Activated T-cell treated with anti-CD3 and anti-CD28 coated beads, Interleukin-2, amount 50 U/mL, for 72 hours (primary cell): ENCODE results near the gene MINDY4. TPM values are rescaled to one million over a fixed set of nuclear protein-coding genes. Genes with fewer than 3 reads are reported as not detected.

ENCODE experiments used
- ATAC-seq, 2 donors: fragments of 150-1000 bp; cut with Tn5 transposase; replicated peaks in 1 of 2; 2 replicates each; pipeline ENCODE4 v1.10.0; 2021; ENCODE audit warnings: moderate library complexity in 2 of 2, mild to moderate bottlenecking in 1 of 2
- DNase-seq, 2 donors: peaks; one replicate each; pipeline ENCODE4 v3.0.0; 2021 to 2022; ENCODE audit warnings: mixed read lengths in 1 of 2
- H3K27ac Mint-ChIP-seq: one replicate; pipeline ENCODE4 v1.8.0; 2022; ENCODE audit warnings: mild to moderate bottlenecking, moderate library complexity, mixed read lengths
- H3K27me3 Mint-ChIP-seq: one replicate; pipeline ENCODE4 v1.8.0; 2022; ENCODE audit warnings: low read depth, mixed read lengths
- H3K36me3 Mint-ChIP-seq, 2 donors: one replicate each; pipeline ENCODE4 v1.8.0; 2022; ENCODE audit warnings: mixed read lengths in 2 of 2, mild to moderate bottlenecking in 1 of 2; ENCODE audit not compliant: insufficient read depth in 2 of 2
- H3K4me1 Mint-ChIP-seq: one replicate; pipeline ENCODE4 v1.8.0; 2022; ENCODE audit warnings: low read depth, mixed read lengths
- H3K4me3 Mint-ChIP-seq, 2 donors: one replicate each; pipeline ENCODE4 v1.8.0; 2022; ENCODE audit warnings: mild to moderate bottlenecking in 2 of 2, mixed read lengths in 2 of 2, moderate library complexity in 2 of 2
- H3K9me3 Mint-ChIP-seq, 2 donors: one replicate each; pipeline ENCODE4 v1.8.0; 2022; ENCODE audit warnings: mixed read lengths in 2 of 2
- total RNA-seq, 2 donors: library from RNA; stranded (reverse); gene quantifications; one replicate each; pipeline ENCODE4 v1.2.3, GENCODE V29; 2022

MINDY4 gene
- total RNA-seq, 2 donors from 2014 or later: 1.1 to 1.9 TPM

GRCh38 chr7:30897770-30898169 is 126.6 kb downstream of the MINDY4 start:
- H3K4me1 Mint-ChIP-seq: no peaks in the 10 kb centered on the region
- no peak overlapping the region for H3K4me3 Mint-ChIP-seq
- ATAC-seq (no peak), DNase-seq (no peak)
- H3K9me3 Mint-ChIP-seq: no peaks in the 10 kb centered on the region
- no peak overlapping the region for H3K27ac Mint-ChIP-seq
- H3K36me3 Mint-ChIP-seq: no peaks in the 10 kb centered on the region
- no peaks in the 10 kb centered on the region for H3K27me3 Mint-ChIP-seq

- no peaks in the 10 kb centered on the region for H3K36me3 Mint-ChIP-seq
- H3K27me3 Mint-ChIP-seq: no peaks in the 10 kb centered on the region
- no peaks in the 10 kb centered on the region for H3K9me3 Mint-ChIP-seq
- ATAC-seq (no peak), DNase-seq (no peak)
- H3K4me1 Mint-ChIP-seq: no peaks in the 10 kb centered on the region
- no peak overlapping the region for H3K27ac Mint-ChIP-seq
- H3K4me3 Mint-ChIP-seq: no peak overlapping the region
Observed at GRCh38 chr7:30898411-30898810, 127.2 kb downstream of the MINDY4 start.

GRCh38 chr7:30899066-30899465 is 127.8 kb downstream of the MINDY4 start:
- Mint-ChIP-seq H3K9me3 (no peaks in the 10 kb centered on the region), H3K4me1 (no peaks in the 10 kb centered on the region), H3K27ac (no peak overlapping the region), H3K4me3 (no peak overlapping the region), H3K27me3 (no peaks in the 10 kb centered on the region), H3K36me3 (no peaks in the 10 kb centered on the region)
- ATAC-seq (no peak), DNase-seq (no peak)

GRCh38 chr7:30899630-30900029 is 128.4 kb downstream of the MINDY4 start:
- no peaks in the 10 kb centered on the region for H3K36me3 Mint-ChIP-seq
- no peaks in the 10 kb centered on the region for H3K27me3 Mint-ChIP-seq
- H3K27ac Mint-ChIP-seq: no peak overlapping the region
- no peaks in the 10 kb centered on the region for H3K9me3 Mint-ChIP-seq
- ATAC-seq (no peak), DNase-seq (no peak)
- H3K4me3 Mint-ChIP-seq: no peak overlapping the region
- H3K4me1 Mint-ChIP-seq: no peaks in the 10 kb centered on the region

- Mint-ChIP-seq H3K9me3 (no peaks in the 10 kb centered on the region), H3K36me3 (no peaks in the 10 kb centered on the region), H3K27ac (no peak overlapping the region), H3K4me3 (no peak overlapping the region), H3K4me1 (no peaks in the 10 kb centered on the region), H3K27me3 (no peaks in the 10 kb centered on the region)
- no peak for DNase-seq
- no peak for ATAC-seq
Observed at GRCh38 chr7:30900053-30900452, 128.8 kb downstream of the MINDY4 start.

GRCh38 chr7:30900803-30901362 is 129.7 kb downstream of the MINDY4 start:
- ATAC-seq: no peak
- Mint-ChIP-seq H3K9me3 (no peaks in the 10 kb centered on the region), H3K27me3 (no peaks in the 10 kb centered on the region), H3K27ac (no peak overlapping the region), H3K4me1 (no peaks in the 10 kb centered on the region), H3K36me3 (no peaks in the 10 kb centered on the region), H3K4me3 (no peak overlapping the region)
- DNase-seq: no peak

GRCh38 chr7:30901856-30902255 is 130.6 kb downstream of the MINDY4 start:
- no peaks in the 10 kb centered on the region for H3K36me3 Mint-ChIP-seq
- H3K9me3 Mint-ChIP-seq: no peaks in the 10 kb centered on the region
- H3K4me3 Mint-ChIP-seq: no peak overlapping the region
- ATAC-seq: no peak
- H3K27ac Mint-ChIP-seq: no peak overlapping the region
- H3K27me3 Mint-ChIP-seq: no peaks in the 10 kb centered on the region
- DNase-seq: no peak
- H3K4me1 Mint-ChIP-seq: no peaks in the 10 kb centered on the region

GRCh38 chr7:30902466-30902865 is 131.2 kb downstream of the MINDY4 start:
- H3K27me3 Mint-ChIP-seq: no peaks in the 10 kb centered on the region
- no peaks in the 10 kb centered on the region for H3K36me3 Mint-ChIP-seq
- H3K4me1 Mint-ChIP-seq: no peaks in the 10 kb centered on the region
- no peak overlapping the region for H3K4me3 Mint-ChIP-seq
- no peak for ATAC-seq
- DNase-seq: no peak
- H3K9me3 Mint-ChIP-seq: no peaks in the 10 kb centered on the region
- no peak overlapping the region for H3K27ac Mint-ChIP-seq

- no peaks in the 10 kb centered on the region for H3K27me3 Mint-ChIP-seq
- DNase-seq: no peak
- no peaks in the 10 kb centered on the region for H3K4me1 Mint-ChIP-seq
- no peaks in the 10 kb centered on the region for H3K9me3 Mint-ChIP-seq
- H3K36me3 Mint-ChIP-seq: no peaks in the 10 kb centered on the region
- ATAC-seq: no peak
- no peak overlapping the region for H3K4me3 Mint-ChIP-seq
- no peak overlapping the region for H3K27ac Mint-ChIP-seq
Observed at GRCh38 chr7:30903146-30903545, 131.9 kb downstream of the MINDY4 start.

GRCh38 chr7:30904561-30904960 is 133.3 kb downstream of the MINDY4 start:
- DNase-seq (no peak), ATAC-seq (no peak)
- Mint-ChIP-seq H3K27ac (no peak overlapping the region), H3K36me3 (no peaks in the 10 kb centered on the region), H3K4me3 (no peak overlapping the region), H3K9me3 (no peaks in the 10 kb centered on the region), H3K27me3 (no peaks in the 10 kb centered on the region), H3K4me1 (no peaks in the 10 kb centered on the region)

GRCh38 chr7:30905078-30906012 is 134.1 kb downstream of the MINDY4 start:
- no peaks in the 10 kb centered on the region for H3K4me1 Mint-ChIP-seq
- no peak overlapping the region for H3K27ac Mint-ChIP-seq

GRCh38 chr7:30906014-30906413 is 134.8 kb downstream of the MINDY4 start:
- H3K27ac Mint-ChIP-seq: no peak overlapping the region
- no peaks in the 10 kb centered on the region for H3K9me3 Mint-ChIP-seq
- H3K36me3 Mint-ChIP-seq: no peaks in the 10 kb centered on the region
- H3K4me3 Mint-ChIP-seq: no peak overlapping the region
- ATAC-seq (no peak), DNase-seq (no peak)
- H3K27me3 Mint-ChIP-seq: no peaks in the 10 kb centered on the region
- H3K4me1 Mint-ChIP-seq: no peaks in the 10 kb centered on the region

More at GRCh38 chr7:30905078-30906012, 134.1 kb downstream of the MINDY4 start:
- DNase-seq: no peak
- Mint-ChIP-seq H3K27me3 (no peaks in the 10 kb centered on the region), H3K9me3 (no peaks in the 10 kb centered on the region), H3K36me3 (no peaks in the 10 kb centered on the region), H3K4me3 (no peak overlapping the region)
- ATAC-seq: no peak

GRCh38 chr7:30906515-30907240 is 135.5 kb downstream of the MINDY4 start:
- Mint-ChIP-seq H3K36me3 (no peaks in the 10 kb centered on the region), H3K9me3 (no peaks in the 10 kb centered on the region), H3K27ac (no peak overlapping the region), H3K4me3 (no peak overlapping the region), H3K4me1 (no peaks in the 10 kb centered on the region), H3K27me3 (no peaks in the 10 kb centered on the region)
- ATAC-seq (no peak), DNase-seq (no peak)
